WTC11 (cell line): ENCODE data around the gene LAMP5. TPM values are rescaled to one million over a fixed set of nuclear protein-coding genes. Genes with fewer than 3 reads are reported as not detected.

Experiments
- ATAC-seq: fragments of 200-7000 bp; cut with Tn5 transposase; 2 replicates; pipeline ENCODE4 v1.10.0; 2021; ENCODE audit warnings: mild to moderate bottlenecking, moderate library complexity
- CTCF ChIA-PET: fragments of 300-600 bp; sonication (Branson Sonifier 250); formaldehyde crosslinking; loops from one replicate; lab custom pipeline; 2021; ENCODE audit warnings: antibody characterized with exemption; lab: Charles Lee
- POLR2A ChIA-PET: fragments of 350-600 bp; sonication (Branson Sonifier 250); formaldehyde crosslinking; loops from one replicate; lab custom pipeline; 2021; ENCODE audit warnings: antibody characterized with exemption; lab: Charles Lee
- DNase-seq: peaks from one replicate; pipeline ENCODE4 v3.0.0; 2021; ENCODE audit warnings: low spot score
- H3K27ac Mint-ChIP-seq: 2 replicates; pipeline ENCODE4 v1.8.0; 2021; ENCODE audit warnings: mixed read lengths
- H3K27me3 Mint-ChIP-seq: 2 replicates; pipeline ENCODE4 v1.8.0; 2021; ENCODE audit warnings: low read depth, mild to moderate bottlenecking, moderate library complexity, mixed read lengths
- H3K36me3 Mint-ChIP-seq: 2 replicates; pipeline ENCODE4 v1.8.0; 2021; ENCODE audit warnings: mixed read lengths
- H3K4me1 Mint-ChIP-seq: 2 replicates; pipeline ENCODE4 v1.8.0; 2022; ENCODE audit warnings: mixed read lengths
- H3K4me3 Mint-ChIP-seq: 2 replicates; pipeline ENCODE4 v1.8.0; 2021; ENCODE audit warnings: mild to moderate bottlenecking, moderate library complexity, mixed read lengths
- H3K9me3 Mint-ChIP-seq: 2 replicates; pipeline ENCODE4 v1.8.0; 2021; ENCODE audit warnings: mixed read lengths
- ESRRA ChIP-seq: sonication (generic); formaldehyde crosslinking; IDR thresholded peaks from 2 replicates; pipeline ENCODE4 v1.8.1; 2022; ENCODE audit warnings: mild to moderate bottlenecking, missing genetic modification reagents, borderline replicate concordance
- JUN ChIP-seq: sonication (generic); formaldehyde crosslinking; IDR thresholded peaks from 2 replicates; pipeline ENCODE4 v1.8.0; 2023; ENCODE audit warnings: mild to moderate bottlenecking, missing genetic modification reagents
- TP53 ChIP-seq: sonication (generic); formaldehyde crosslinking; IDR thresholded peaks from 2 replicates; pipeline ENCODE4 v1.8.1; 2023; ENCODE audit warnings: mild to moderate bottlenecking, missing genetic modification reagents
- ZBTB21 ChIP-seq: sonication (generic); formaldehyde crosslinking; IDR thresholded peaks from 2 replicates; pipeline ENCODE4 v1.8.1; 2023; ENCODE audit warnings: mild to moderate bottlenecking, missing genetic modification reagents, borderline replicate concordance
- ZNF219 ChIP-seq: sonication (generic); formaldehyde crosslinking; IDR thresholded peaks from 2 replicates; pipeline ENCODE4 v1.8.0; 2023; ENCODE audit warnings: missing genetic modification reagents, mild to moderate bottlenecking, borderline replicate concordance
- total RNA-seq: library from RNA; stranded (reverse); gene quantifications from 3 replicates; pipeline ENCODE4 v1.2.3, GENCODE V29; 2021
- TF ChIP-seq, protein P1 (sequence below): fragments of 250-450 bp; sonication (Bioruptor Pico); IDR thresholded peaks from 2 replicates; pipeline ENCODE4 v1.9.0; 2021; ENCODE audit warnings: mild to moderate bottlenecking
- TF ChIP-seq, protein P2 (sequence below): sonication (generic); formaldehyde crosslinking; IDR thresholded peaks from 2 replicates; pipeline ENCODE4 v1.8.1; 2022; ENCODE audit warnings: low read depth, mild to moderate bottlenecking, moderate library complexity, missing genetic modification reagents, borderline replicate concordance
- TF ChIP-seq, protein P3 (sequence below): sonication (generic); formaldehyde crosslinking; IDR thresholded peaks from 2 replicates; pipeline ENCODE4 v1.8.0; 2022; ENCODE audit warnings: missing genetic modification reagents
- TF ChIP-seq, protein P4 (sequence below): sonication (generic); formaldehyde crosslinking; IDR thresholded peaks from 2 replicates; pipeline ENCODE4 v1.8.0; 2023; ENCODE audit warnings: missing genetic modification reagents
- TF ChIP-seq, protein P5 (sequence below): sonication (generic); formaldehyde crosslinking; IDR thresholded peaks from 2 replicates; pipeline ENCODE4 v1.8.0; 2023; ENCODE audit warnings: mild to moderate bottlenecking, missing genetic modification reagents
- TF ChIP-seq, protein P6 (sequence below): sonication (generic); formaldehyde crosslinking; IDR thresholded peaks from 2 replicates; pipeline ENCODE4 v1.8.1; 2022; ENCODE audit warnings: missing genetic modification reagents, borderline replicate concordance
- TF ChIP-seq, protein P7 (sequence below): sonication (generic); formaldehyde crosslinking; IDR thresholded peaks from 2 replicates; pipeline ENCODE4 v1.8.0; 2022; ENCODE audit warnings: mild to moderate bottlenecking, missing genetic modification reagents
- TF ChIP-seq, protein P8 (sequence below): fragments of 200-600 bp; IDR thresholded peaks from 2 replicates; pipeline ENCODE4 v1.8.0; 2022; ENCODE audit warnings: antibody characterized with exemption

Gene LAMP5
- total RNA-seq, 1 experiment from 2014 or later = 0.31 TPM

DNA sequence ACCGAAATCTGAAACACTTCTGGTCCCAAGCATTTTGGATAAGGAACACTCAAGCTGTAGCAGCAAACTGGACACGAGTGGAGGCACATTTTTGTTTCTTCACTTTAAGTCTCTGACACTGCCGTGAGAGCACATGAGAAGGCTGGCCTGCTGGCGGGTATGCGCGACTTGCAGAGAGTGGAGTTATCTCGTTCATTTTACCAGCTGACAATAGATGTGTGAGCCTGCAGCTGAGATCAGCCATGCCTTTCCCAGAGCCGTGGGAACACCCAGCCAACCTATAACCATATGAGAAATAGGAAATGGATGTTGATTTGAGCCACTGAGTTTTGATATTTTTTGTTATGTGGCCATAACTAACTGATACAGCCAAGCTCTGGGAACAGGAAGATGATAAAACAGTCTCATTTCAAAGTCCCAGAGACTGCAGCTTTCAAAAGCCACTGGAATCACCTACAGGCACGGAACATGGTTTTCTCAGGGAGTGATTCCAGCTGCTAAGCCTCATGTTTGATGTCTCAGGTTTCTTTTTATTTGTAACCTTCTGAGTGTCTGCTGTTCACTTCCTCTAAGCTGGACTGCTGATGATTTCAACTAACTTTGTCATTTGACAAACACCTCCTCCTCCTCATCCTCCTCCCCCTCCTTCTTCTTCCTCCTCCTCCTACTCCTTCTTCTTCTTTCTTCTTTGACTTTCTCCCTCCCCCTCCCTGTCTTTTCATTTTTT, 28.6 kb upstream of the LAMP5 start (continued):
- TF ChIP-seq, protein P1, sequence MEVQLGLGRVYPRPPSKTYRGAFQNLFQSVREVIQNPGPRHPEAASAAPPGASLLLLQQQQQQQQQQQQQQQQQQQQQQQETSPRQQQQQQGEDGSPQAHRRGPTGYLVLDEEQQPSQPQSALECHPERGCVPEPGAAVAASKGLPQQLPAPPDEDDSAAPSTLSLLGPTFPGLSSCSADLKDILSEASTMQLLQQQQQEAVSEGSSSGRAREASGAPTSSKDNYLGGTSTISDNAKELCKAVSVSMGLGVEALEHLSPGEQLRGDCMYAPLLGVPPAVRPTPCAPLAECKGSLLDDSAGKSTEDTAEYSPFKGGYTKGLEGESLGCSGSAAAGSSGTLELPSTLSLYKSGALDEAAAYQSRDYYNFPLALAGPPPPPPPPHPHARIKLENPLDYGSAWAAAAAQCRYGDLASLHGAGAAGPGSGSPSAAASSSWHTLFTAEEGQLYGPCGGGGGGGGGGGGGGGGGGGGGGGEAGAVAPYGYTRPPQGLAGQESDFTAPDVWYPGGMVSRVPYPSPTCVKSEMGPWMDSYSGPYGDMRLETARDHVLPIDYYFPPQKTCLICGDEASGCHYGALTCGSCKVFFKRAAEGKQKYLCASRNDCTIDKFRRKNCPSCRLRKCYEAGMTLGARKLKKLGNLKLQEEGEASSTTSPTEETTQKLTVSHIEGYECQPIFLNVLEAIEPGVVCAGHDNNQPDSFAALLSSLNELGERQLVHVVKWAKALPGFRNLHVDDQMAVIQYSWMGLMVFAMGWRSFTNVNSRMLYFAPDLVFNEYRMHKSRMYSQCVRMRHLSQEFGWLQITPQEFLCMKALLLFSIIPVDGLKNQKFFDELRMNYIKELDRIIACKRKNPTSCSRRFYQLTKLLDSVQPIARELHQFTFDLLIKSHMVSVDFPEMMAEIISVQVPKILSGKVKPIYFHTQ (CRISPR knock-in tag) = no peak

DNA sequence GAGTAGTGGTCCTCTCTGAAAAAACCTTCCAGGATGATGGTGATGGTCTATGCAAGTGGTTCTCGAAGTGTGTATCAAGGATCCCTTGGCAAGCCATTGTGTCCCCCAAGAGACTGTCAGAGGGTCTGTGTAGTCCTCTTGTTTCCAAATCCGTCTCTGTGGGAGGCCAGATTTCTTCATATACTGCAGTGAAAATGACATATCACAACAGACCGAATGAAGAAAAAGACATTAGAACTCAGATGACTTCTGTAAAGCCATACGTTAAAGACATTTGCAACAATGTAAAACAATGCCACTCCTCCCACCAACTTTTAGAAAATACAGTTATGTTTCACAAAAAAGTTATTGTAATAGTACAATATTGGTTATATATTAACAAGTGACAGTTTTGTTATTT, 27.2 kb upstream of the LAMP5 start:
- no peak for ATAC-seq
- no peak overlapping the region for H3K4me3 Mint-ChIP-seq
- H3K27ac Mint-ChIP-seq = no peak overlapping the region
- peaks cover 2% of the 10 kb centered on the region for H3K27me3 Mint-ChIP-seq
- H3K9me3 Mint-ChIP-seq = no peaks in the 10 kb centered on the region
- peaks cover 4% of the 10 kb centered on the region; the same call in 1 of the 2 replicates for H3K4me1 Mint-ChIP-seq
- POLR2A ChIA-PET = no interaction called here
- H3K36me3 Mint-ChIP-seq = no peaks in the 10 kb centered on the region
- no peak for DNase-seq
- CTCF ChIA-PET = interaction anchor here (1.2 kb wide), 1 partner anchor 94 kb away, joined by 4 read pairs; no protein-coding TSS in a partner anchor
- TF ChIP-seq ESRRA (CRISPR knock-in tag) (no peak), ZNF219 (CRISPR knock-in tag) (no peak), JUN (CRISPR knock-in tag) (no peak), ZBTB21 (CRISPR knock-in tag) (no peak), TP53 (CRISPR knock-in tag) (no peak)
- TF ChIP-seq, protein P2, sequence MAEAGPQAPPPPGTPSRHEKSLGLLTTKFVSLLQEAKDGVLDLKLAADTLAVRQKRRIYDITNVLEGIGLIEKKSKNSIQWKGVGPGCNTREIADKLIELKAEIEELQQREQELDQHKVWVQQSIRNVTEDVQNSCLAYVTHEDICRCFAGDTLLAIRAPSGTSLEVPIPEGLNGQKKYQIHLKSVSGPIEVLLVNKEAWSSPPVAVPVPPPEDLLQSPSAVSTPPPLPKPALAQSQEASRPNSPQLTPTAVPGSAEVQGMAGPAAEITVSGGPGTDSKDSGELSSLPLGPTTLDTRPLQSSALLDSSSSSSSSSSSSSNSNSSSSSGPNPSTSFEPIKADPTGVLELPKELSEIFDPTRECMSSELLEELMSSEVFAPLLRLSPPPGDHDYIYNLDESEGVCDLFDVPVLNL = no peak
- TF ChIP-seq, protein P1 (CRISPR knock-in tag) = no peak
- TF ChIP-seq, protein P3, sequence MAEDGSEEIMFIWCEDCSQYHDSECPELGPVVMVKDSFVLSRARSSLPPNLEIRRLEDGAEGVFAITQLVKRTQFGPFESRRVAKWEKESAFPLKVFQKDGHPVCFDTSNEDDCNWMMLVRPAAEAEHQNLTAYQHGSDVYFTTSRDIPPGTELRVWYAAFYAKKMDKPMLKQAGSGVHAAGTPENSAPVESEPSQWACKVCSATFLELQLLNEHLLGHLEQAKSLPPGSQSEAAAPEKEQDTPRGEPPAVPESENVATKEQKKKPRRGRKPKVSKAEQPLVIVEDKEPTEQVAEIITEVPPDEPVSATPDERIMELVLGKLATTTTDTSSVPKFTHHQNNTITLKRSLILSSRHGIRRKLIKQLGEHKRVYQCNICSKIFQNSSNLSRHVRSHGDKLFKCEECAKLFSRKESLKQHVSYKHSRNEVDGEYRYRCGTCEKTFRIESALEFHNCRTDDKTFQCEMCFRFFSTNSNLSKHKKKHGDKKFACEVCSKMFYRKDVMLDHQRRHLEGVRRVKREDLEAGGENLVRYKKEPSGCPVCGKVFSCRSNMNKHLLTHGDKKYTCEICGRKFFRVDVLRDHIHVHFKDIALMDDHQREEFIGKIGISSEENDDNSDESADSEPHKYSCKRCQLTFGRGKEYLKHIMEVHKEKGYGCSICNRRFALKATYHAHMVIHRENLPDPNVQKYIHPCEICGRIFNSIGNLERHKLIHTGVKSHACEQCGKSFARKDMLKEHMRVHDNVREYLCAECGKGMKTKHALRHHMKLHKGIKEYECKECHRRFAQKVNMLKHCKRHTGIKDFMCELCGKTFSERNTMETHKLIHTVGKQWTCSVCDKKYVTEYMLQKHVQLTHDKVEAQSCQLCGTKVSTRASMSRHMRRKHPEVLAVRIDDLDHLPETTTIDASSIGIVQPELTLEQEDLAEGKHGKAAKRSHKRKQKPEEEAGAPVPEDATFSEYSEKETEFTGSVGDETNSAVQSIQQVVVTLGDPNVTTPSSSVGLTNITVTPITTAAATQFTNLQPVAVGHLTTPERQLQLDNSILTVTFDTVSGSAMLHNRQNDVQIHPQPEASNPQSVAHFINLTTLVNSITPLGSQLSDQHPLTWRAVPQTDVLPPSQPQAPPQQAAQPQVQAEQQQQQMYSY = no peak
- TF ChIP-seq, protein P4, sequence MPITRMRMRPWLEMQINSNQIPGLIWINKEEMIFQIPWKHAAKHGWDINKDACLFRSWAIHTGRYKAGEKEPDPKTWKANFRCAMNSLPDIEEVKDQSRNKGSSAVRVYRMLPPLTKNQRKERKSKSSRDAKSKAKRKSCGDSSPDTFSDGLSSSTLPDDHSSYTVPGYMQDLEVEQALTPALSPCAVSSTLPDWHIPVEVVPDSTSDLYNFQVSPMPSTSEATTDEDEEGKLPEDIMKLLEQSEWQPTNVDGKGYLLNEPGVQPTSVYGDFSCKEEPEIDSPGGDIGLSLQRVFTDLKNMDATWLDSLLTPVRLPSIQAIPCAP (CRISPR knock-in tag) = no peak
- TF ChIP-seq, protein P5, sequence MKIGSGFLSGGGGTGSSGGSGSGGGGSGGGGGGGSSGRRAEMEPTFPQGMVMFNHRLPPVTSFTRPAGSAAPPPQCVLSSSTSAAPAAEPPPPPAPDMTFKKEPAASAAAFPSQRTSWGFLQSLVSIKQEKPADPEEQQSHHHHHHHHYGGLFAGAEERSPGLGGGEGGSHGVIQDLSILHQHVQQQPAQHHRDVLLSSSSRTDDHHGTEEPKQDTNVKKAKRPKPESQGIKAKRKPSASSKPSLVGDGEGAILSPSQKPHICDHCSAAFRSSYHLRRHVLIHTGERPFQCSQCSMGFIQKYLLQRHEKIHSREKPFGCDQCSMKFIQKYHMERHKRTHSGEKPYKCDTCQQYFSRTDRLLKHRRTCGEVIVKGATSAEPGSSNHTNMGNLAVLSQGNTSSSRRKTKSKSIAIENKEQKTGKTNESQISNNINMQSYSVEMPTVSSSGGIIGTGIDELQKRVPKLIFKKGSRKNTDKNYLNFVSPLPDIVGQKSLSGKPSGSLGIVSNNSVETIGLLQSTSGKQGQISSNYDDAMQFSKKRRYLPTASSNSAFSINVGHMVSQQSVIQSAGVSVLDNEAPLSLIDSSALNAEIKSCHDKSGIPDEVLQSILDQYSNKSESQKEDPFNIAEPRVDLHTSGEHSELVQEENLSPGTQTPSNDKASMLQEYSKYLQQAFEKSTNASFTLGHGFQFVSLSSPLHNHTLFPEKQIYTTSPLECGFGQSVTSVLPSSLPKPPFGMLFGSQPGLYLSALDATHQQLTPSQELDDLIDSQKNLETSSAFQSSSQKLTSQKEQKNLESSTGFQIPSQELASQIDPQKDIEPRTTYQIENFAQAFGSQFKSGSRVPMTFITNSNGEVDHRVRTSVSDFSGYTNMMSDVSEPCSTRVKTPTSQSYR (CRISPR knock-in tag) = no peak
- TF ChIP-seq, protein P6, sequence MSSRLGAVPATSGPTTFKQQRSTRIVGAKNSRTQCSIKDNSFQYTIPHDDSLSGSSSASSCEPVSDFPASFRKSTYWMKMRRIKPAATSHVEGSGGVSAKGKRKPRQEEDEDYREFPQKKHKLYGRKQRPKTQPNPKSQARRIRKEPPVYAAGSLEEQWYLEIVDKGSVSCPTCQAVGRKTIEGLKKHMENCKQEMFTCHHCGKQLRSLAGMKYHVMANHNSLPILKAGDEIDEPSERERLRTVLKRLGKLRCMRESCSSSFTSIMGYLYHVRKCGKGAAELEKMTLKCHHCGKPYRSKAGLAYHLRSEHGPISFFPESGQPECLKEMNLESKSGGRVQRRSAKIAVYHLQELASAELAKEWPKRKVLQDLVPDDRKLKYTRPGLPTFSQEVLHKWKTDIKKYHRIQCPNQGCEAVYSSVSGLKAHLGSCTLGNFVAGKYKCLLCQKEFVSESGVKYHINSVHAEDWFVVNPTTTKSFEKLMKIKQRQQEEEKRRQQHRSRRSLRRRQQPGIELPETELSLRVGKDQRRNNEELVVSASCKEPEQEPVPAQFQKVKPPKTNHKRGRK (CRISPR knock-in tag) = no peak
- TF ChIP-seq, protein P7, sequence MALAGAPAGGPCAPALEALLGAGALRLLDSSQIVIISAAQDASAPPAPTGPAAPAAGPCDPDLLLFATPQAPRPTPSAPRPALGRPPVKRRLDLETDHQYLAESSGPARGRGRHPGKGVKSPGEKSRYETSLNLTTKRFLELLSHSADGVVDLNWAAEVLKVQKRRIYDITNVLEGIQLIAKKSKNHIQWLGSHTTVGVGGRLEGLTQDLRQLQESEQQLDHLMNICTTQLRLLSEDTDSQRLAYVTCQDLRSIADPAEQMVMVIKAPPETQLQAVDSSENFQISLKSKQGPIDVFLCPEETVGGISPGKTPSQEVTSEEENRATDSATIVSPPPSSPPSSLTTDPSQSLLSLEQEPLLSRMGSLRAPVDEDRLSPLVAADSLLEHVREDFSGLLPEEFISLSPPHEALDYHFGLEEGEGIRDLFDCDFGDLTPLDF (CRISPR knock-in tag) = no peak
- TF ChIP-seq, protein P8, sequence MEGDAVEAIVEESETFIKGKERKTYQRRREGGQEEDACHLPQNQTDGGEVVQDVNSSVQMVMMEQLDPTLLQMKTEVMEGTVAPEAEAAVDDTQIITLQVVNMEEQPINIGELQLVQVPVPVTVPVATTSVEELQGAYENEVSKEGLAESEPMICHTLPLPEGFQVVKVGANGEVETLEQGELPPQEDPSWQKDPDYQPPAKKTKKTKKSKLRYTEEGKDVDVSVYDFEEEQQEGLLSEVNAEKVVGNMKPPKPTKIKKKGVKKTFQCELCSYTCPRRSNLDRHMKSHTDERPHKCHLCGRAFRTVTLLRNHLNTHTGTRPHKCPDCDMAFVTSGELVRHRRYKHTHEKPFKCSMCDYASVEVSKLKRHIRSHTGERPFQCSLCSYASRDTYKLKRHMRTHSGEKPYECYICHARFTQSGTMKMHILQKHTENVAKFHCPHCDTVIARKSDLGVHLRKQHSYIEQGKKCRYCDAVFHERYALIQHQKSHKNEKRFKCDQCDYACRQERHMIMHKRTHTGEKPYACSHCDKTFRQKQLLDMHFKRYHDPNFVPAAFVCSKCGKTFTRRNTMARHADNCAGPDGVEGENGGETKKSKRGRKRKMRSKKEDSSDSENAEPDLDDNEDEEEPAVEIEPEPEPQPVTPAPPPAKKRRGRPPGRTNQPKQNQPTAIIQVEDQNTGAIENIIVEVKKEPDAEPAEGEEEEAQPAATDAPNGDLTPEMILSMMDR = no peak
